SK-N-SH treated with all-trans-retinoic acid at 6 μM for 48 hours (cell line): Measurements from ENCODE around the gene C8G.

Source experiments
- ATAC-seq: fragments of 200-7000 bp; cut with Tn5 transposase; 3 replicates; pipeline ENCODE4 v1.9.1; 2020; ENCODE audit warnings: mild to moderate bottlenecking, moderate library complexity
- ARNTL ChIP-seq: fragments of 450-650 bp; formaldehyde crosslinking; IDR thresholded peaks from 2 replicates; pipeline ENCODE4 v1.5.0; 2020; ENCODE audit warnings: low read depth, mild to moderate bottlenecking, moderate library complexity, borderline replicate concordance
- BACH2 ChIP-seq: fragments of 250-450 bp; sonication (Bioruptor Pico); IDR thresholded peaks from 2 replicates; pipeline ENCODE4 v1.9.0; 2021; ENCODE audit warnings: mild to moderate bottlenecking, borderline replicate concordance
- CREB5 ChIP-seq: fragments of 250-450 bp; sonication (Bioruptor Pico); IDR thresholded peaks from 2 replicates; pipeline ENCODE4 v1.5.1; 2020; ENCODE audit warnings: low read depth, mild to moderate bottlenecking, moderate library complexity
- CSRNP3 ChIP-seq: fragments of 250-450 bp; sonication (Bioruptor Pico); IDR thresholded peaks from 2 replicates; pipeline ENCODE4 v1.5.1; 2021; ENCODE audit warnings: mild to moderate bottlenecking, moderate library complexity
- ESRRG ChIP-seq: fragments of 250-450 bp; sonication (Bioruptor Pico); IDR thresholded peaks from 2 replicates; pipeline ENCODE4 v1.6.1; 2021; ENCODE audit warnings: mild to moderate bottlenecking
- ISL1 ChIP-seq: fragments of 250-450 bp; sonication (Bioruptor Pico); IDR thresholded peaks from 2 replicates; pipeline ENCODE4 v2.1.2; 2022; ENCODE audit warnings: mild to moderate bottlenecking, moderate library complexity
- OSR1 ChIP-seq: fragments of 250-450 bp; sonication (Bioruptor Pico); IDR thresholded peaks from 2 replicates; pipeline ENCODE4 v1.8.0; 2022; ENCODE audit warnings: moderate library complexity, mild to moderate bottlenecking, inconsistent platforms
- PATZ1 ChIP-seq: fragments of 250-450 bp; sonication (Bioruptor Pico); IDR thresholded peaks from 2 replicates; pipeline ENCODE4 v1.8.0; 2020; ENCODE audit warnings: mild to moderate bottlenecking, moderate library complexity, borderline replicate concordance
- POU6F1 ChIP-seq: fragments of 250-450 bp; sonication (Bioruptor Pico); IDR thresholded peaks from 2 replicates; pipeline ENCODE4 v1.8.0; 2021; ENCODE audit warnings: low read depth, mild to moderate bottlenecking, moderate library complexity, borderline replicate concordance
- PPARA ChIP-seq: fragments of 250-450 bp; sonication (Bioruptor Pico); IDR thresholded peaks from 2 replicates; pipeline ENCODE4 v1.5.0; 2020; ENCODE audit warnings: mild to moderate bottlenecking, borderline replicate concordance
- RARB ChIP-seq: fragments of 250-450 bp; sonication (Bioruptor Pico); IDR thresholded peaks from 2 replicates; pipeline ENCODE4 v1.8.0; 2021; ENCODE audit warnings: mild to moderate bottlenecking, moderate library complexity
- SNAI2 ChIP-seq: fragments of 250-450 bp; sonication (Bioruptor Pico); IDR thresholded peaks from 2 replicates; pipeline ENCODE4 v1.5.0; 2020; ENCODE audit warnings: mild to moderate bottlenecking, moderate library complexity
- TCF4 ChIP-seq: fragments of 250-450 bp; sonication (Bioruptor Pico); IDR thresholded peaks from 2 replicates; pipeline ENCODE4 v1.8.0; 2021; ENCODE audit warnings: mild to moderate bottlenecking, moderate library complexity, borderline replicate concordance
- ZC3H10 ChIP-seq: fragments of 250-450 bp; sonication (Bioruptor Pico); IDR thresholded peaks from 2 replicates; pipeline ENCODE4 v1.5.1; 2021; ENCODE audit warnings: mild to moderate bottlenecking, moderate library complexity
- ZFP3 ChIP-seq: fragments of 250-450 bp; sonication (Bioruptor Pico); IDR thresholded peaks from 2 replicates; pipeline ENCODE4 v1.5.0; 2020; ENCODE audit warnings: mild to moderate bottlenecking, moderate library complexity
- ZFP30 ChIP-seq: fragments of 450-650 bp; formaldehyde crosslinking; IDR thresholded peaks from 2 replicates; pipeline ENCODE4 v1.5.0; 2022; ENCODE audit warnings: mild to moderate bottlenecking, moderate library complexity
- ZNF565 ChIP-seq: fragments of 450-650 bp; formaldehyde crosslinking; conservative IDR thresholded peaks from 2 replicates; pipeline ENCODE4 v1.5.0; 2020; ENCODE audit warnings: low read depth, mild to moderate bottlenecking, moderate library complexity
- ZNF70 ChIP-seq: fragments of 450-650 bp; formaldehyde crosslinking; IDR thresholded peaks from 2 replicates; pipeline ENCODE4 v1.5.0; 2020; ENCODE audit warnings: mild to moderate bottlenecking, moderate library complexity
- ZNF8 ChIP-seq: fragments of 450-650 bp; formaldehyde crosslinking; IDR thresholded peaks from 2 replicates; pipeline ENCODE4 v1.5.0; 2020; ENCODE audit warnings: mild to moderate bottlenecking, moderate library complexity

The C8G gene

GRCh38 chr9:136978865-136979544 is 34.0 kb downstream of the C8G start:
- TF ChIP-seq ZFP30 (CRISPR knock-in tag), result no peak
- TF ChIP-seq PPARA, result no peak
- TF ChIP-seq ZNF565 (CRISPR knock-in tag), result no peak
- no peak for TF ChIP-seq CREB5 (CRISPR knock-in tag)
- no peak for TF ChIP-seq PATZ1 (CRISPR knock-in tag)
- TF ChIP-seq POU6F1 (CRISPR knock-in tag), result no peak
- ATAC-seq, result no peak

GRCh38 chr9:136979769-136980587 is 34.9 kb downstream of the C8G start:
- ATAC-seq, result no peak
- no peak for TF ChIP-seq RARB (CRISPR knock-in tag)
- TF ChIP-seq SNAI2 (CRISPR knock-in tag), result no peak
- no peak for TF ChIP-seq ZNF70
- no peak for TF ChIP-seq BACH2 (CRISPR knock-in tag)
- no peak for TF ChIP-seq CREB5 (CRISPR knock-in tag)
- TF ChIP-seq ESRRG (CRISPR knock-in tag), result no peak
- TF ChIP-seq ZNF8 (CRISPR knock-in tag), result no peak
- no peak for TF ChIP-seq ARNTL (CRISPR knock-in tag)
- no peak for TF ChIP-seq ZC3H10
- no peak for TF ChIP-seq ZFP3 (CRISPR knock-in tag)
- no peak for TF ChIP-seq ISL1 (CRISPR knock-in tag)
- TF ChIP-seq TCF4, result no peak
- no peak for TF ChIP-seq ZFP30 (CRISPR knock-in tag)
- TF ChIP-seq CSRNP3 (CRISPR knock-in tag), result no peak
- no peak for TF ChIP-seq ZNF565 (CRISPR knock-in tag)
- no peak for TF ChIP-seq OSR1 (CRISPR knock-in tag)
- no peak for TF ChIP-seq PATZ1 (CRISPR knock-in tag)
